Glutamatergic neuron (in vitro differentiated cells): ENCODE results near the gene THAP10. TPM values are rescaled to one million over a fixed set of nuclear protein-coding genes. Genes with fewer than 3 reads are reported as not detected.

Source experiments
- DNase-seq: peaks from one replicate; pipeline ENCODE4 v3.0.0; 2022
- H3K27ac Mint-ChIP-seq: one replicate; pipeline ENCODE4 v1.8.0; 2020; ENCODE audit warnings: mild to moderate bottlenecking, mixed read lengths, inconsistent platforms; ENCODE audit not compliant: unreplicated experiment
- H3K27me3 Mint-ChIP-seq: one replicate; pipeline ENCODE4 v1.8.0; 2020; ENCODE audit warnings: mild to moderate bottlenecking, moderate library complexity, mixed read lengths, inconsistent platforms; ENCODE audit not compliant: unreplicated experiment
- H3K36me3 Mint-ChIP-seq: one replicate; pipeline ENCODE4 v1.8.0; 2020; ENCODE audit warnings: mild to moderate bottlenecking, mixed read lengths, inconsistent platforms; ENCODE audit not compliant: unreplicated experiment
- H3K4me1 Mint-ChIP-seq: one replicate; pipeline ENCODE4 v1.8.0; 2020; ENCODE audit warnings: mild to moderate bottlenecking, low read depth, mixed read lengths, inconsistent platforms; ENCODE audit not compliant: unreplicated experiment
- H3K4me3 Mint-ChIP-seq: one replicate; pipeline ENCODE4 v1.8.0; 2020; ENCODE audit warnings: mild to moderate bottlenecking, mixed read lengths, inconsistent platforms; ENCODE audit not compliant: unreplicated experiment
- H3K9me3 Mint-ChIP-seq: one replicate; pipeline ENCODE4 v1.8.0; 2020; ENCODE audit warnings: mild to moderate bottlenecking, moderate library complexity, mixed read lengths, inconsistent platforms; ENCODE audit not compliant: unreplicated experiment
- CTCF ChIP-seq: fragments of 200-600 bp; sonication (generic); IDR thresholded peaks from one replicate; pipeline ENCODE4 v1.5.0; 2021; ENCODE audit not compliant: partially characterized antibody, unreplicated experiment
- total RNA-seq: library from RNA; stranded (reverse); fragmentation: NEBNext Ultra II Directional; extraction: Animal tissue kit (Norgen Biotek cat#: 25700); gene quantifications from one replicate; pipeline ENCODE4 v1.2.1, GENCODE V29; 2021; ENCODE audit not compliant: unreplicated experiment

The THAP10 gene
- total RNA-seq, 1 donor from 2014 or later: 3.3 TPM

- DNase-seq: peak; percentile 81
- Mint-ChIP-seq H3K27ac (peak within 1 kb of the TSS; percentile 85), H3K9me3 (peaks cover 2% of the 10 kb centered on the region), H3K27me3 (peaks cover 9% of the 10 kb centered on the region), H3K36me3 (peaks cover 3% of the 10 kb centered on the region), H3K4me1 (peaks cover 5% of the 10 kb centered on the region), H3K4me3 (peak within 1 kb of the TSS; percentile 94)
- TF ChIP-seq CTCF: no peak
Observed at GRCh38 chr15:70853973-70854665, 38.1 kb downstream of the THAP10 start, which contains the start of gene LARP6. TSS of gene LARP6 (minus strand) at chr15:70854157. CDS start at chr15:70854088, 69 bp downstream.

GRCh38 chr15:70853318-70853972 lies 38.8 kb downstream of the THAP10 start:
- Mint-ChIP-seq H3K27me3 (peaks cover 9% of the 10 kb centered on the region), H3K36me3 (no peaks in the 10 kb centered on the region), H3K27ac (peak overlapping the region; percentile 28), H3K9me3 (peaks cover 2% of the 10 kb centered on the region), H3K4me3 (peak overlapping the region; percentile 83), H3K4me1 (peaks cover 5% of the 10 kb centered on the region)
- DNase-seq: peak; percentile 40
- no peak for TF ChIP-seq CTCF

- peaks cover 9% of the 10 kb centered on the region for H3K27me3 Mint-ChIP-seq
- peaks cover 5% of the 10 kb centered on the region for H3K4me1 Mint-ChIP-seq
- no peaks in the 10 kb centered on the region for H3K36me3 Mint-ChIP-seq
- H3K4me3 Mint-ChIP-seq: peak overlapping the region; percentile 83
- peaks cover 2% of the 10 kb centered on the region for H3K9me3 Mint-ChIP-seq
- no peak for TF ChIP-seq CTCF
- DNase-seq: no peak
- H3K27ac Mint-ChIP-seq: peak overlapping the region; percentile 28
Observed at GRCh38 chr15:70852501-70853317, 39.5 kb downstream of the THAP10 start.

GRCh38 chr15:70851889-70852288 lies 40.3 kb downstream of the THAP10 start:
- H3K4me1 Mint-ChIP-seq: peaks cover 5% of the 10 kb centered on the region
- no peaks in the 10 kb centered on the region for H3K36me3 Mint-ChIP-seq
- H3K27ac Mint-ChIP-seq: no peak overlapping the region
- no peak overlapping the region for H3K4me3 Mint-ChIP-seq
- DNase-seq: no peak
- H3K9me3 Mint-ChIP-seq: peaks cover 2% of the 10 kb centered on the region
- H3K27me3 Mint-ChIP-seq: peaks cover 9% of the 10 kb centered on the region
- TF ChIP-seq CTCF: no peak
